ENCODE measurements around the gene ARHGAP10. TPM values are rescaled to one million over a fixed set of nuclear protein-coding genes. Genes with fewer than 3 reads are reported as not detected.

ARHGAP10 gene
- total RNA-seq, 2 donors from 2014 or later = 23.9 to 28.7 TPM

GRCh38 chr4:148029781-148030180, 297.9 kb downstream of the ARHGAP10 start:
- no peaks in the 10 kb centered on the region for H3K36me3 ChIP-seq (replicated peaks in 1 of 2; ENCODE audit: insufficient read depth in 1 of 2, low read depth in 2 of 2)
- intact Hi-C loops (cut with DNase I) = no loop called here
- TF ChIP-seq, protein P1, sequence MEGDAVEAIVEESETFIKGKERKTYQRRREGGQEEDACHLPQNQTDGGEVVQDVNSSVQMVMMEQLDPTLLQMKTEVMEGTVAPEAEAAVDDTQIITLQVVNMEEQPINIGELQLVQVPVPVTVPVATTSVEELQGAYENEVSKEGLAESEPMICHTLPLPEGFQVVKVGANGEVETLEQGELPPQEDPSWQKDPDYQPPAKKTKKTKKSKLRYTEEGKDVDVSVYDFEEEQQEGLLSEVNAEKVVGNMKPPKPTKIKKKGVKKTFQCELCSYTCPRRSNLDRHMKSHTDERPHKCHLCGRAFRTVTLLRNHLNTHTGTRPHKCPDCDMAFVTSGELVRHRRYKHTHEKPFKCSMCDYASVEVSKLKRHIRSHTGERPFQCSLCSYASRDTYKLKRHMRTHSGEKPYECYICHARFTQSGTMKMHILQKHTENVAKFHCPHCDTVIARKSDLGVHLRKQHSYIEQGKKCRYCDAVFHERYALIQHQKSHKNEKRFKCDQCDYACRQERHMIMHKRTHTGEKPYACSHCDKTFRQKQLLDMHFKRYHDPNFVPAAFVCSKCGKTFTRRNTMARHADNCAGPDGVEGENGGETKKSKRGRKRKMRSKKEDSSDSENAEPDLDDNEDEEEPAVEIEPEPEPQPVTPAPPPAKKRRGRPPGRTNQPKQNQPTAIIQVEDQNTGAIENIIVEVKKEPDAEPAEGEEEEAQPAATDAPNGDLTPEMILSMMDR (IDR thresholded peaks at IDR 0.05) = no peak
- no peak for TF ChIP-seq POLR2A (IDR thresholded peaks at IDR 0.05)
- no peak overlapping the region for H3K4me3 ChIP-seq
- ATAC-seq (no peak), DNase-seq (no peak)
- WGBS, 2 donors = 74 to 95% methylated on average over 3 of the region's 3 CpGs
- peaks cover 4% of the 10 kb centered on the region for H3K4me1 ChIP-seq
- no peak overlapping the region for H3K27ac ChIP-seq
- H3K27me3 ChIP-seq = no peaks in the 10 kb centered on the region
- no peaks in the 10 kb centered on the region for H3K9me3 ChIP-seq

DNA sequence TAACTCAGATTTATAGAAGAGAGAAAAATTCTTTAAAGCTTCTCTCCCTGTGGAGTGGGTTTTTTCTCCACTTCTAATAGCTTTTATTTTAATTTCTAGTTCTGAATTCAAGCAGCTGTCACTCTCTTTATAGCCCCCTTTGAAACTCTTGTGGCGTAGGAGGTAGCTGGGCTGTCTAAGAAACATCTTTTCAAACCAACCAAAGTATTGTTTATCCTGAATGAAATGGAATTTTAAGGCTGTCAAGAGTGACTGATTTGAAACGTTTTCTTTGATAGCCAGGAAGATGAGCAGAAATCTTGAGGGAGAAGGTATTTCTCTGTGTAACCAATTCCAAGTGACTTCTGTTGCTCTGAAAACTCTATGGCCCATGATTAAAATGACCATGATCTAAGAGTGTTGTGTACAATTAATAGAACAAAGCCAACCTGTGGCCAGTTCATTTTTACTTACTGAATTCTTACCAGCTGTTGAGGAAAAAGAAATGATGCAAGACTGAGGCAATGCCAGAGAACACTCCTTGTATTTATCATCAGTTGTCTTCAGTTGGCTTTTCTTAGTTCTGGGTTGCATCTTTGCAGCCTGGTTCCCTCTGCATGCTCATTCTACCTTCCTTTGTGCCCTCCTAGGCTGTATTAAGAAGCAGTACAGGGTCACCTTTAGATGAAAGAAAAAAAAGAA, 298.4 kb downstream of the ARHGAP10 start:
- WGBS, 2 donors = 70 to 79% methylated on average over 2 of the region's 2 CpGs
- H3K36me3 ChIP-seq (replicated peaks in 1 of 2; ENCODE audit: insufficient read depth in 1 of 2, low read depth in 2 of 2) = no peaks in the 10 kb centered on the region
- H3K9me3 ChIP-seq = no peaks in the 10 kb centered on the region
- peaks cover 4% of the 10 kb centered on the region for H3K4me1 ChIP-seq
- DNase-seq = no peak
- no peaks in the 10 kb centered on the region for H3K27me3 ChIP-seq
- TF ChIP-seq, protein P1 (IDR thresholded peaks at IDR 0.05) = no peak
- TF ChIP-seq POLR2A (IDR thresholded peaks at IDR 0.05) = no peak
- intact Hi-C loops (cut with DNase I) = no loop called here
- no peak overlapping the region for H3K4me3 ChIP-seq
- no peak for ATAC-seq
- no peak overlapping the region for H3K27ac ChIP-seq

GRCh38 chr4:148034813-148035212, 302.9 kb downstream of the ARHGAP10 start:
- Histone ChIP-seq H3K36me3 (replicated peaks in 1 of 2; ENCODE audit: insufficient read depth in 1 of 2, low read depth in 2 of 2) (no peaks in the 10 kb centered on the region), H3K9me3 (no peaks in the 10 kb centered on the region), H3K27ac (no peak overlapping the region), H3K4me3 (no peak overlapping the region), H3K4me1 (peaks cover 4% of the 10 kb centered on the region), H3K27me3 (no peaks in the 10 kb centered on the region)
- no peak for ATAC-seq
- WGBS, 2 donors = 8 to 11% methylated on average over 1 of the region's 1 CpG
- intact Hi-C loops (cut with DNase I) = no loop called here
- TF ChIP-seq POLR2A (IDR thresholded peaks at IDR 0.05) = no peak
- no peak for DNase-seq

DNA sequence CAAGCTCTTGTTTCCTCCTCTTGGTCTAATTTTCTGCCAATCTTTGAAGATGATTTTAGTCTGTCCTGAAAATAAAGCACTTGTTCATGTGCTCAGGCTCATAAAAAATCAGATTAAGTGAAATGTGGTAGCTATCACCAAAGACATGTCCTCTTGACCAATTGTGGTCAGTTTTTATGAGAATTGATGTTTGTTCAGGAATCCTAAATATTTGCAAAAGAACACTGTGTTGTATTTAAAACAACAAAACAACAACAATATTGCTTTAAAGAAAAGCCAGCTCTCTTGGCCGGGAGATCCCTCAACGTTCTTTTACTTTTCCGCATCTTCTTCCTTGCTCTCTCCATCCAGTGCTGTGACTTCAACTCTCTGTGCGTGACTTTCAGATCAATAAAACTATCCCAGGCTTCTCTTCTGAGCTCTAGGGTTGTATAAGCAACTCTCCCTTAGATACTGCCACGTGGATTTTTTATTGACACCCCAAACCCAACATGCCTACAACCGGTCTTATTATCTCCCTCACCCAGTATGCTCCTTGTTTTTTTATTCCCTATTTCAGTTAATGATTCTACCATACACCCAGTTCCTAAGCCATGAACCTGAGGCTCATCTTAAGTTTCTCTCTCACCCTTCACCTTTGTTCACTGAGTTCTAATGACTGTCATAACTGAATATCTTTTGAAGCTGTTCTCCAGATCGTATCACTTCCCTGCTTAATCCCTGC, 309.9 kb downstream of the ARHGAP10 start:
- Histone ChIP-seq H3K27ac (no peak overlapping the region), H3K9me3 (no peaks in the 10 kb centered on the region), H3K36me3 (replicated peaks in 1 of 2; ENCODE audit: insufficient read depth in 1 of 2, low read depth in 2 of 2) (no peaks in the 10 kb centered on the region), H3K4me3 (no peak overlapping the region), H3K4me1 (no peaks in the 10 kb centered on the region), H3K27me3 (no peaks in the 10 kb centered on the region)
- ATAC-seq (no peak), DNase-seq (no peak)
- 81 to 86% methylated on average over 7 of the region's 7 CpGs for WGBS, 2 donors
- intact Hi-C loops (cut with DNase I) = no loop called here
- TF ChIP-seq, protein P1 (IDR thresholded peaks at IDR 0.05) = no peak
- no peak for TF ChIP-seq POLR2A (IDR thresholded peaks at IDR 0.05)

GRCh38 chr4:148044089-148044911, 312.4 kb downstream of the ARHGAP10 start:
- no peak for ATAC-seq
- Histone ChIP-seq H3K36me3 (replicated peaks in 1 of 2; ENCODE audit: insufficient read depth in 1 of 2, low read depth in 2 of 2) (no peaks in the 10 kb centered on the region), H3K27ac (no peak overlapping the region), H3K27me3 (no peaks in the 10 kb centered on the region), H3K4me1 (no peaks in the 10 kb centered on the region), H3K9me3 (no peaks in the 10 kb centered on the region), H3K4me3 (no peak overlapping the region)
- 93 to 96% methylated on average over 9 of the region's 9 CpGs for WGBS, 2 donors
- TF ChIP-seq, protein P1 (IDR thresholded peaks at IDR 0.05) = no peak
- no peak for TF ChIP-seq POLR2A (IDR thresholded peaks at IDR 0.05)
- DNase-seq = no peak
- intact Hi-C loops (cut with DNase I) = no loop called here
